ENCODE data around the gene RANBP3. TPM values are rescaled to one million over a fixed set of nuclear protein-coding genes. Genes with fewer than 3 reads are reported as not detected.

The RANBP3 gene
- total RNA-seq, 2 experiments from 2014 or later, result 74.3 to 90.2 TPM

DNA sequence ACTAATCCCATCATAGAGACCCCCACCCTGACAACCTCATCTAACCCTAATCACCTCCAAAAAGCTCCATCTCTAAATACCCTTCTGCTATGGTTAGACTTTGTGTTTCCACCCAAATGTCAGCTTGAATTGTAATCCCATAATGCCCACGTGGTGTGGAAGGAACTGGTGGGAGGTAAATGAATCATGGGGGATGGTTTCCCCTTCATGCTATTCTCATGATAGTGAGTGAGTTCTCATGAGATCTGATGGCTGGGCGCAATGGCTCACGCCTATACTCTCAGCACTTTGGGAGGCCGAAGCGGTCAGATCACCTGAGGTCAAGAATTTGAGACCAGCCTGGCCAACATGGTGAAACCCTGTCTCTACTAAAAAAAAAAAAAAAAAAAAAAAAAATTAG is 70.7 kb downstream of the RANBP3 start:
- no peak for DNase-seq (ENCODE audit: low spot score)
- peaks cover 9% of the 10 kb centered on the region; the same call in 1 of the 2 replicates for H3K36me3 ChIP-seq (ENCODE audit: insufficient read depth, low read length)
- ChIA-PET POLR2A (no interaction called here), CTCF (ENCODE audit: unreplicated experiment) (no interaction called here)
- no peaks in the 10 kb centered on the region for H3K9me2 ChIP-seq (ENCODE audit: insufficient read depth, low read length)
- H3K4me2 ChIP-seq (ENCODE audit: low read length), result no peak overlapping the region
- intact Hi-C loops (cut with micrococcal nuclease; ENCODE audit: unreplicated experiment), result loop anchor here (10.0 kb wide), 1 partner anchor 118 kb away; no protein-coding TSS in a partner anchor
- H3K9me3 ChIP-seq (ENCODE audit: low read length), result no peaks in the 10 kb centered on the region
- TF ChIP-seq EZH2phosphoT487 (IDR thresholded peaks at IDR 0.05; ENCODE audit: borderline replicate concordance, low read depth, low read length) (no peak), CTCF (conservative IDR thresholded peaks at IDR 0.05; ENCODE audit: low read length) (no peak)
- peaks cover 13% of the 10 kb centered on the region for H3K79me2 ChIP-seq (ENCODE audit: insufficient read depth, low read depth, low read length)
- peaks cover 9% of the 10 kb centered on the region for H3K4me1 ChIP-seq (ENCODE audit: insufficient read depth, low read length, poor library complexity, severe bottlenecking)
- H3K27ac ChIP-seq (ENCODE audit: low read depth, low read length, poor library complexity, severe bottlenecking), result no peak overlapping the region
- no peaks in the 10 kb centered on the region for H4K20me1 ChIP-seq (ENCODE audit: insufficient read depth, low read length)
- BruUV-seq (replicated peaks), result no TSS peak
- no peak overlapping the region for H3K4me3 ChIP-seq (ENCODE audit: low read depth, low read length, poor library complexity, severe bottlenecking)
- H2AFZ ChIP-seq (ENCODE audit: low read length), result no peak overlapping the region

- BruUV-seq (replicated peaks), result no TSS peak
- POLR2A ChIA-PET, result interaction anchor here (0.7 to 1.3 kb wide), 2 partner anchors 76 to 458 kb away, joined by 3 to 4 read pairs; no protein-coding TSS in a partner anchor
- peak overlapping the region; percentile 83 for H3K4me3 ChIP-seq (ENCODE audit: low read depth, low read length, poor library complexity, severe bottlenecking)
- H3K9me3 ChIP-seq (ENCODE audit: low read length), result no peaks in the 10 kb centered on the region
- no peaks in the 10 kb centered on the region for H3K9me2 ChIP-seq (ENCODE audit: insufficient read depth, low read length)
- TF ChIP-seq EZH2phosphoT487 (IDR thresholded peaks at IDR 0.05; ENCODE audit: borderline replicate concordance, low read depth, low read length) (no peak), CTCF (conservative IDR thresholded peaks at IDR 0.05; ENCODE audit: low read length) (no peak)
- no peaks in the 10 kb centered on the region for H4K20me1 ChIP-seq (ENCODE audit: insufficient read depth, low read length)
- H3K27ac ChIP-seq (ENCODE audit: low read depth, low read length, poor library complexity, severe bottlenecking), result peak overlapping the region; percentile 27
- peaks cover 21% of the 10 kb centered on the region for H3K36me3 ChIP-seq (ENCODE audit: insufficient read depth, low read length)
- intact Hi-C loops (cut with micrococcal nuclease; ENCODE audit: unreplicated experiment), result loop anchor here (2.0 to 10.0 kb wide), 3 partner anchors 74 to 218 kb away; partner anchors contain the start of gene RANBP3
- no peak overlapping the region for H2AFZ ChIP-seq (ENCODE audit: low read length)
- peaks cover 15% of the 10 kb centered on the region for H3K4me1 ChIP-seq (ENCODE audit: insufficient read depth, low read length, poor library complexity, severe bottlenecking)
- CTCF ChIA-PET (ENCODE audit: unreplicated experiment), result interaction anchor here (3.4 kb wide), 1 partner anchor 101 kb away, joined by 12 read pairs; no protein-coding TSS in a partner anchor
- peaks cover 30% of the 10 kb centered on the region for H3K79me2 ChIP-seq (ENCODE audit: insufficient read depth, low read depth, low read length)
- H3K4me2 ChIP-seq (ENCODE audit: low read length), result peak overlapping the region; percentile 96
- DNase-seq (ENCODE audit: low spot score), result no peak
Measured at GRCh38 chr19:5905114-5905778, 72.7 kb downstream of the RANBP3 start.
